Suppressor macrophage treated with lipopolysaccharide for 1 hour (primary cell): ENCODE measurements around the gene MT1M.
A peak's percentile ranks its signal among the peaks of the same experiment; 100 is the strongest.
"Not testable (repeated sequence)": the region's sequence is repeated elsewhere in the genome, so short reads cannot be mapped to it uniquely, and the experiment has no call there.

Source experiments
- DNase-seq, 3 donors: peaks; one replicate each; pipeline ENCODE4 v3.0.0-alpha.2; 2020 to 2022

MT1M gene

GRCh38 chr16:56608876-56609462, 23.5 kb upstream of the MT1M start:
- no peak for DNase-seq

- DNase-seq: peak; percentile 95 to 99 (median 98)
Measured at GRCh38 chr16:56609463-56609921, 23.0 kb upstream of the MT1M start.

- DNase-seq: peak; percentile 96 to 99 (median 98)
Measured at GRCh38 chr16:56610017-56610608, 22.3 kb upstream of the MT1M start.

GRCh38 chr16:56610609-56611111, 21.8 kb upstream of the MT1M start:
- no peak for DNase-seq

GRCh38 chr16:56611281-56611833, 21.1 kb upstream of the MT1M start:
- DNase-seq: peak in 2 of 3 donors; percentile 46 to 60

GRCh38 chr16:56613706-56614105, 18.8 kb upstream of the MT1M start:
- DNase-seq: no peak

GRCh38 chr16:56614549-56614991, 17.9 kb upstream of the MT1M start:
- DNase-seq: no peak

GRCh38 chr16:56615353-56615752, 17.1 kb upstream of the MT1M start:
- DNase-seq: no peak

GRCh38 chr16:56616608-56617211, 15.7 kb upstream of the MT1M start:
- no peak for DNase-seq

- peak in 1 of 3 donors; percentile 60 for DNase-seq
Measured at GRCh38 chr16:56617212-56618085, 15.0 kb upstream of the MT1M start.

GRCh38 chr16:56618138-56618537, 14.3 kb upstream of the MT1M start:
- DNase-seq: no peak

- DNase-seq: no peak
Measured at GRCh38 chr16:56620339-56620897, 12.0 kb upstream of the MT1M start.

- not testable (repeated sequence) for DNase-seq
Measured at GRCh38 chr16:56621665-56622445, 10.6 kb upstream of the MT1M start.

- not testable (repeated sequence) for DNase-seq
Measured at GRCh38 chr16:56623184-56623583, 9.3 kb upstream of the MT1M start.

GRCh38 chr16:56623637-56624036, 8.8 kb upstream of the MT1M start:
- no peak for DNase-seq

- DNase-seq: peak; percentile 68 to 72 (median 71)
Measured at GRCh38 chr16:56625140-56625942, 7.1 kb upstream of the MT1M start, which contains the start of gene MT1E. TSS of gene MT1E (plus strand) at chr16:56625781. CDS start at chr16:56625852, 71 bp downstream.

GRCh38 chr16:56625943-56626654, 6.4 kb upstream of the MT1M start:
- DNase-seq: peak; percentile 42 to 70 (median 56)

- DNase-seq: no peak
Measured at GRCh38 chr16:56626685-56627084, 5.8 kb upstream of the MT1M start.

- DNase-seq: peak; percentile 53 to 69 (median 55)
Measured at GRCh38 chr16:56628486-56629350, 3.7 kb upstream of the MT1M start.
